WERI-Rb-1 (cell line): ENCODE results near the gene PPT2.
"Not testable (repeated sequence)": the region's sequence is repeated elsewhere in the genome, so short reads cannot be mapped to it uniquely, and the experiment has no call there.

Experiments
- DNase-seq: peaks from one replicate; pipeline ENCODE4 v3.0.0-alpha.2; 2020
- H3K27ac ChIP-seq: fragments of 250-450 bp; sonication (Bioruptor Pico); 2 replicates; pipeline ENCODE4 v1.5.1; 2020; ENCODE audit warnings: mild to moderate bottlenecking, moderate library complexity
- H3K27me3 ChIP-seq: fragments of 250-450 bp; sonication (Bioruptor Pico); 2 replicates; pipeline ENCODE4 v1.5.1; 2021; ENCODE audit warnings: mild to moderate bottlenecking, low read depth, moderate library complexity; ENCODE audit not compliant: insufficient read depth, severe bottlenecking
- H3K36me3 ChIP-seq: fragments of 250-450 bp; sonication (Bioruptor Pico); 2 replicates; pipeline ENCODE4 v1.5.1; 2020; ENCODE audit warnings: mild to moderate bottlenecking, moderate library complexity
- H3K4me3 ChIP-seq: 2 replicates; pipeline ENCODE4 v1.5.1; 2011; ENCODE audit warnings: low read depth, mild to moderate bottlenecking, control low read depth, low read length
- H3K9me3 ChIP-seq: fragments of 250-450 bp; sonication (Bioruptor Pico); 2 replicates; pipeline ENCODE4 v1.5.1; 2021; ENCODE audit warnings: mild to moderate bottlenecking, moderate library complexity; ENCODE audit not compliant: severe bottlenecking
- CTCF ChIP-seq: IDR thresholded peaks from 2 replicates; pipeline ENCODE4 v1.5.1; 2011; ENCODE audit warnings: low read depth, mild to moderate bottlenecking, control low read depth, inconsistent platforms, low read length

PPT2 gene

GRCh38 chr6:32191696-32192607, 38.0 kb downstream of the PPT2 start:
- H3K4me3 ChIP-seq = no peak overlapping the region
- DNase-seq = no peak
- no peaks in the 10 kb centered on the region for H3K27me3 ChIP-seq
- H3K27ac ChIP-seq = no peak overlapping the region
- TF ChIP-seq CTCF = no peak
- H3K9me3 ChIP-seq = no peaks in the 10 kb centered on the region
- H3K36me3 ChIP-seq = peaks cover 20% of the 10 kb centered on the region

GRCh38 chr6:32192608-32193039, 38.7 kb downstream of the PPT2 start, which contains the start of gene GPSM3:
Gene GPSM3, minus strand, starts transcription at chr6:32192643. Its CDS starts 130 bp downstream, at chr6:32192513.
- Histone ChIP-seq H3K27me3 (no peaks in the 10 kb centered on the region), H3K4me3 (no peak within 1 kb of the TSS), H3K27ac (no peak within 1 kb of the TSS), H3K36me3 (peaks cover 13% of the 10 kb centered on the region), H3K9me3 (no peaks in the 10 kb centered on the region)
- no peak for DNase-seq
- TF ChIP-seq CTCF = no peak

- not testable (repeated sequence) for DNase-seq, H3K27ac ChIP-seq, H3K9me3 ChIP-seq, H3K4me3 ChIP-seq, H3K36me3 ChIP-seq, H3K27me3 ChIP-seq
These were observed 39.2 kb downstream of the PPT2 start for GRCh38 chr6:32193096-32193495.

- H3K27me3 ChIP-seq = no peaks in the 10 kb centered on the region
- no peak for DNase-seq
- H3K9me3 ChIP-seq = no peaks in the 10 kb centered on the region
- peaks cover 3% of the 10 kb centered on the region; the same call in 1 of the 2 replicates for H3K36me3 ChIP-seq
- peak overlapping the region; percentile 70 for H3K27ac ChIP-seq
- H3K4me3 ChIP-seq = no peak overlapping the region
- no peak for TF ChIP-seq CTCF
These were observed 40.4 kb downstream of the PPT2 start for GRCh38 chr6:32194388-32194787.

- Histone ChIP-seq H3K9me3 (no peaks in the 10 kb centered on the region), H3K36me3 (peaks cover 3% of the 10 kb centered on the region; the same call in 1 of the 2 replicates), H3K27me3 (no peaks in the 10 kb centered on the region), H3K4me3 (peak overlapping the region; percentile 62), H3K27ac (peak overlapping the region; percentile 70)
- peak; percentile 74 for DNase-seq
- TF ChIP-seq CTCF = peak; percentile 76
These were observed 41.1 kb downstream of the PPT2 start for GRCh38 chr6:32194825-32195651.

GRCh38 chr6:32195652-32195901, 41.6 kb downstream of the PPT2 start:
- DNase-seq = peak; percentile 100
- Histone ChIP-seq H3K27ac (peak overlapping the region; percentile 100), H3K27me3 (no peaks in the 10 kb centered on the region), H3K4me3 (peak overlapping the region; percentile 96), H3K36me3 (peaks cover 3% of the 10 kb centered on the region; the same call in 1 of the 2 replicates), H3K9me3 (no peaks in the 10 kb centered on the region)
- TF ChIP-seq CTCF = peak; percentile 52; the same call in 1 of the 2 replicates
